Fibroblast of pulmonary artery (primary cell): Measurements from ENCODE around the gene BNC2.
A peak's percentile ranks its signal among the peaks of the same experiment; 100 is the strongest.
"Not testable (repeated sequence)": the region's sequence is repeated elsewhere in the genome, so short reads cannot be mapped to it uniquely, and the experiment has no call there.

ENCODE experiments used
- DNase-seq: peaks from one replicate; pipeline ENCODE4 v3.0.0-alpha.2; 2010; ENCODE audit warnings: low read depth
- H3K4me3 ChIP-seq: replicated peaks from 2 replicates; pipeline ENCODE4 v1.5.1; 2011; ENCODE audit warnings: low read depth, mild to moderate bottlenecking, control low read depth, low read length, moderate library complexity
- CTCF ChIP-seq: IDR thresholded peaks from 2 replicates; pipeline ENCODE4 v1.5.1; 2011; ENCODE audit warnings: mild to moderate bottlenecking, control low read depth, low read length, inconsistent platforms; ENCODE audit errors: missing control alignments

The BNC2 gene

GRCh38 chr9:16899606-16900005 is 29.1 kb upstream of the BNC2 start:
- DNase-seq = no peak
- no peak for TF ChIP-seq CTCF
- H3K4me3 ChIP-seq = no peak overlapping the region

GRCh38 chr9:16898464-16898863 is 28.0 kb upstream of the BNC2 start:
- no peak for DNase-seq
- TF ChIP-seq CTCF = no peak
- no peak overlapping the region for H3K4me3 ChIP-seq

- H3K4me3 ChIP-seq = no peak overlapping the region
- TF ChIP-seq CTCF = no peak
- no peak for DNase-seq
Observed at GRCh38 chr9:16888594-16888993, 18.1 kb upstream of the BNC2 start.

GRCh38 chr9:16885931-16886330 is 15.5 kb upstream of the BNC2 start:
- TF ChIP-seq CTCF = no peak
- no peak for DNase-seq

GRCh38 chr9:16884952-16885513 is 14.6 kb upstream of the BNC2 start:
- peak; percentile 61 for DNase-seq
- no peak for TF ChIP-seq CTCF
- no peak overlapping the region for H3K4me3 ChIP-seq

More at GRCh38 chr9:16885931-16886330, 15.5 kb upstream of the BNC2 start:
- no peak overlapping the region for H3K4me3 ChIP-seq

GRCh38 chr9:16884373-16884772 is 13.9 kb upstream of the BNC2 start:
- TF ChIP-seq CTCF = no peak
- H3K4me3 ChIP-seq = no peak overlapping the region
- DNase-seq = no peak

GRCh38 chr9:16883586-16883985 is 13.1 kb upstream of the BNC2 start:
- TF ChIP-seq CTCF = no peak
- DNase-seq = no peak
- H3K4me3 ChIP-seq = no peak overlapping the region

- DNase-seq, H3K4me3 ChIP-seq: not testable (repeated sequence)
Observed at GRCh38 chr9:16882440-16882839, 12.0 kb upstream of the BNC2 start.
